H1 (cell line): ENCODE measurements around the gene NDUFB8. TPM values are rescaled to one million over a fixed set of nuclear protein-coding genes. Genes with fewer than 3 reads are reported as not detected.

Experiments used
- CTCF ChIA-PET: fragments of 300-600 bp; sonication (Branson Sonifier 250); formaldehyde crosslinking; loops from one replicate; lab custom pipeline; 2021; ENCODE audit not compliant: partially characterized antibody; lab: Charles Lee
- POLR2A ChIA-PET: fragments of 300-600 bp; sonication (Branson Sonifier 250); formaldehyde crosslinking; loops from one replicate; lab custom pipeline; 2021; ENCODE audit warnings: inconsistent platforms; ENCODE audit not compliant: partially characterized antibody; lab: Charles Lee
- DNase-seq, 2 experiments: peaks; one replicate each; pipeline versions ENCODE4 v3.0.0 to v3.0.0-alpha.2; 2010 to 2022; ENCODE audit warnings: low spot score in 2 of 2, low read depth in 1 of 2, mixed read lengths in 1 of 2
- FAIRE-seq: peaks from 2 replicates; lab custom pipeline; 2011; peaks lifted over from hg19 to GRCh38; lab: Jason Lieb, UNC
- H2AFZ ChIP-seq: 2 replicates; pipeline ENCODE4 v1.8.1; 2012; ENCODE audit warnings: low read length, inconsistent platforms
- H2AK5ac ChIP-seq: 2 replicates; pipeline ENCODE4 v1.6.1; 2013; ENCODE audit warnings: low read depth, low read length
- H2BK120ac ChIP-seq: replicated peaks from 2 replicates; pipeline ENCODE3; 2013; ENCODE audit warnings: low read depth, low read length, inconsistent platforms
- H2BK12ac ChIP-seq: 2 replicates; pipeline ENCODE4 v1.6.1; 2013; ENCODE audit warnings: low read depth, low read length
- H2BK15ac ChIP-seq: 2 replicates; pipeline ENCODE4 v1.6.1; 2013; ENCODE audit warnings: low read length
- H2BK20ac ChIP-seq: 2 replicates; pipeline ENCODE4 v1.6.1; 2013; ENCODE audit warnings: low read length
- H2BK5ac ChIP-seq: 2 replicates; pipeline ENCODE4 v1.6.1; 2013; ENCODE audit warnings: low read depth, low read length
- H3K14ac ChIP-seq: 2 replicates; pipeline ENCODE4 v1.6.1; 2013; ENCODE audit warnings: inconsistent platforms; ENCODE audit not compliant: insufficient read length
- H3K18ac ChIP-seq: 2 replicates; pipeline ENCODE4 v1.6.1; 2013; ENCODE audit warnings: low read length; ENCODE audit errors: extremely low read depth
- H3K23ac ChIP-seq: 2 replicates; pipeline ENCODE4 v1.6.1; 2013; ENCODE audit warnings: inconsistent platforms; ENCODE audit not compliant: insufficient read length
- H3K23me2 ChIP-seq: 2 replicates; pipeline ENCODE4 v1.6.1; 2013; ENCODE audit warnings: low read depth, low read length
- H3K27ac ChIP-seq: 2 replicates; pipeline ENCODE4 v1.6.1; 2011; ENCODE audit warnings: low read depth, low read length, inconsistent platforms
- H3K27me3 ChIP-seq, 4 experiments: replicated peaks in 1 of 4; 1 replicate in 1 of 4; 2 replicates in 3 of 4; pipeline versions ENCODE4 v1.6.1 to v1.8.1; 2011 to 2013; ENCODE audit warnings: low read length in 3 of 4, mild to moderate bottlenecking in 3 of 4, inconsistent platforms in 2 of 4, mixed read lengths in 2 of 4, moderate library complexity in 1 of 4; ENCODE audit not compliant: control insufficient read depth in 3 of 4, insufficient read depth in 3 of 4; ENCODE audit errors: extremely low read depth in 1 of 4
- H3K36me3 ChIP-seq, 4 experiments: 2 replicates each; pipeline versions ENCODE4 v1.6.1 to v1.8.1; 2011 to 2013; ENCODE audit warnings: mild to moderate bottlenecking in 4 of 4, low read length in 3 of 4, moderate library complexity in 2 of 4, control low read depth in 1 of 4, inconsistent platforms in 1 of 4; ENCODE audit not compliant: insufficient read depth in 4 of 4, control insufficient read depth in 2 of 4
- H3K4ac ChIP-seq: replicated peaks from 2 replicates; pipeline ENCODE3; 2013; ENCODE audit warnings: low read length, low read depth, mixed read lengths, inconsistent platforms; ENCODE audit not compliant: insufficient read length
- H3K4me1 ChIP-seq, 4 experiments: replicated peaks in 1 of 4; 1 replicate in 1 of 4; 2 replicates in 3 of 4; pipeline versions ENCODE4 v1.6.1 to v1.8.1; 2011 to 2013; ENCODE audit warnings: low read length in 3 of 4, inconsistent platforms in 2 of 4, mixed read lengths in 1 of 4; ENCODE audit not compliant: insufficient read depth in 4 of 4, control insufficient read depth in 3 of 4
- H3K4me2 ChIP-seq, 2 experiments: 2 replicates each; pipeline versions ENCODE4 v1.6.1 to v1.8.1; 2011 to 2013; ENCODE audit warnings: low read depth in 2 of 2, low read length in 2 of 2, control low read depth in 1 of 2, inconsistent platforms in 1 of 2, mild to moderate bottlenecking in 1 of 2; ENCODE audit not compliant: insufficient read depth in 1 of 2
- H3K4me3 ChIP-seq, 4 experiments: fragments of 200-600, 300-600 bp in 1 of 4; sonication (generic), shearing (Covaris generic), sonication (Bioruptor Twin) in 1 of 4; 2 replicates each; pipeline versions ENCODE4 v1.5.1 to v1.8.1; 2011 to 2016; ENCODE audit warnings: low read length in 4 of 4, low read depth in 3 of 4, control low read depth in 2 of 4, inconsistent platforms in 2 of 4, mild to moderate bottlenecking in 2 of 4, mixed read lengths in 1 of 4, moderate library complexity in 1 of 4; ENCODE audit not compliant: insufficient read depth in 2 of 4; ENCODE audit errors: extremely low read depth in 1 of 4
- H3K56ac ChIP-seq: replicated peaks from 2 replicates; pipeline ENCODE3; 2013; ENCODE audit warnings: low read depth, mild to moderate bottlenecking, mixed read lengths, low read length, inconsistent platforms; ENCODE audit not compliant: insufficient read length
- H3K79me1 ChIP-seq: 2 replicates; pipeline ENCODE4 v1.6.1; 2013; ENCODE audit warnings: low read depth, low read length, control low read depth
- H3K79me2 ChIP-seq, 2 experiments: 2 replicates each; pipeline versions ENCODE4 v1.6.1 to v1.8.1; 2012 to 2013; ENCODE audit warnings: low read length in 2 of 2, mild to moderate bottlenecking in 2 of 2, inconsistent platforms in 1 of 2; ENCODE audit not compliant: insufficient read depth in 2 of 2, control insufficient read depth in 1 of 2
- H3K9ac ChIP-seq, 4 experiments: replicated peaks in 1 of 4; 1 replicate in 1 of 4; 2 replicates in 3 of 4; pipeline versions ENCODE4 v1.6.1 to v1.8.1; 2011 to 2013; ENCODE audit warnings: low read depth in 3 of 4, low read length in 3 of 4, control low read depth in 2 of 4, mild to moderate bottlenecking in 2 of 4, moderate library complexity in 2 of 4, inconsistent platforms in 1 of 4; ENCODE audit errors: extremely low read depth in 1 of 4
- H3K9me3 ChIP-seq, 2 experiments: 2 replicates each; pipeline versions ENCODE4 v1.6.1 to v1.8.1; 2012 to 2013; ENCODE audit warnings: mild to moderate bottlenecking in 2 of 2, moderate library complexity in 2 of 2, control low read depth in 1 of 2, inconsistent platforms in 1 of 2, low read depth in 1 of 2, low read length in 1 of 2, mixed read lengths in 1 of 2; ENCODE audit not compliant: insufficient read depth in 2 of 2
- H4K20me1 ChIP-seq, 2 experiments: replicated peaks in 1 of 2; 2 replicates each; pipeline versions ENCODE3 to v1.8.1; 2011 to 2013; ENCODE audit warnings: inconsistent platforms in 2 of 2, low read length in 2 of 2, mild to moderate bottlenecking in 1 of 2; ENCODE audit not compliant: insufficient read depth in 2 of 2, control insufficient read depth in 1 of 2
- H4K5ac ChIP-seq: 2 replicates; pipeline ENCODE4 v1.6.1; 2013; ENCODE audit warnings: low read length, low read depth, mixed read lengths, inconsistent platforms; ENCODE audit not compliant: insufficient read length
- H4K8ac ChIP-seq: 2 replicates; pipeline ENCODE4 v1.8.0; 2013; ENCODE audit warnings: mild to moderate bottlenecking, moderate library complexity, low read length, inconsistent platforms; ENCODE audit not compliant: insufficient read depth; ENCODE audit errors: extremely low read depth
- H4K91ac ChIP-seq: replicated peaks from 2 replicates; pipeline ENCODE3; 2013; ENCODE audit warnings: low read length, mixed read lengths, inconsistent platforms; ENCODE audit not compliant: insufficient read length
- CHD1 ChIP-seq: IDR thresholded peaks from 2 replicates; pipeline ENCODE4 v1.6.1; 2012; ENCODE audit warnings: low read depth, low read length, improper control_type of control experiment
- EP300 ChIP-seq, 2 experiments: IDR thresholded peaks; 1 replicate in 1 of 2; 2 replicates in 1 of 2; pipeline ENCODE4 v1.6.1; 2011 to 2012; ENCODE audit warnings: low read depth in 2 of 2, low read length in 2 of 2, mild to moderate bottlenecking in 2 of 2, borderline replicate concordance in 1 of 2, inconsistent platforms in 1 of 2, moderate library complexity in 1 of 2
- EZH2 ChIP-seq: fragments of 200-600 bp; sonication (generic); IDR thresholded peaks from 2 replicates; pipeline ENCODE4 v1.7.1; 2012; ENCODE audit warnings: low read depth, mild to moderate bottlenecking, moderate library complexity, low read length, inconsistent platforms; ENCODE audit not compliant: severe bottlenecking
- HDAC6 ChIP-seq: IDR thresholded peaks from one replicate; pipeline ENCODE4 v1.7.1; 2012; ENCODE audit warnings: low read depth, mild to moderate bottlenecking, inconsistent platforms, low read length, moderate library complexity
- WGBS, 2 experiments: shearing (Covaris generic) in 1 of 2; methylation state at CpG; one replicate each; pipeline versions ENCODE4 v1.1.6 to v1.1.7; 2013 to 2015; ENCODE audit warnings: low lambda C conversion rate in 2 of 2, mixed read lengths in 2 of 2, inconsistent platforms in 1 of 2, low coverage in 1 of 2, missing lambda C conversion rate in 1 of 2; ENCODE audit not compliant: insufficient replicate concordance in 2 of 2, insufficient coverage in 1 of 2, insufficient read length in 1 of 2; ENCODE audit errors: extremely low coverage in 1 of 2, missing lambda C conversion rate in 1 of 2; 5-methylcytosine and 5-hydroxymethylcytosine counted together
- polyA plus RNA-seq, 7 experiments: library from polyadenylated mRNA; depleted of rRNA in 3 of 7; stranded (reverse) in 5 of 7; unstranded in 2 of 7; fragments of >200 nt in 5 of 7; fragments of 200-250 nt in 2 of 7; gene quantifications; 1 replicate in 5 of 7; 2 replicates in 1 of 7; 4 replicates in 1 of 7; pipeline versions ENCODE4 v1.2.1 to v1.2.3, GENCODE V29; 2011 to 2013; ENCODE audit warnings: missing spikeins in 2 of 7, mixed read lengths in 2 of 7
- total RNA-seq: library from RNA; stranded (reverse); fragmentation: NEBNext Ultra II Directional; extraction: Animal tissue kit (Norgen Biotek cat#: 25700); gene quantifications from 2 replicates; pipeline ENCODE4 v1.2.1, GENCODE V29; 2021

NDUFB8 gene
- total and polyA plus RNA-seq, 2 of the 8 experiments (the other 6 are each of a cell fraction or from before 2014, with no cell fraction given) = 175 to 455 TPM

DNA sequence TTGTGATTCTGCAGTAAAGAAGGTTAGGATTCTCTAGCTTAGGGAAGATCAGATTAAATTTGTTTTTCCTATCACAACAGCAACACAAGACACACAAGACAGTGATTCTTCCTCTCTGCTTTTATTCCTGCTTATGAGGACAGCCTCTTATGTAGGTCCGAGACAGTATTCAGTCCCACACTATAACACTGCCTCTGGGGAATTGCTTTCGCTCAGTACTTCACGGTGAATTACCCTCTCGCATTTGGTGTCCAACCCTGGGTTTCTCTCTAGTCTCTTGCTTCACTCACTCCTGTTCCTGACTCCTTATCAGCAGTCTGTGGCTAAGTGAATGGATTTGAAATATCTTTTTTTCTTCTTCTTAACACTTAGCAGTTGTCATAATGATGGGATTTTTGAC is 7.8 kb upstream of the NDUFB8 start:
- Histone ChIP-seq H3K4me3 (no peak overlapping the region), H4K5ac (no peak overlapping the region), H4K20me1 (peaks cover 6 to 10% of the 10 kb centered on the region in 2 experiments), H3K4me2 (peak overlapping the region in 1 of 2 experiments; percentile 85; a peak in 1 of 4 replicates), H2BK20ac (no peak overlapping the region), H2BK15ac (no peak overlapping the region), H3K14ac (no peak overlapping the region), H2BK12ac (no peak overlapping the region), H2BK120ac (no peak overlapping the region), H3K79me2 (peaks cover 10 to 35% of the 10 kb centered on the region in 2 experiments), H3K79me1 (peaks cover 4% of the 10 kb centered on the region), H3K18ac (no peak overlapping the region), H3K23me2 (peaks cover 3% of the 10 kb centered on the region; the same call in 1 of the 2 replicates), H3K27me3 (no peaks in the 10 kb centered on the region), H3K36me3 (peaks cover 11 to 44% (median 32%) of the 10 kb centered on the region in 4 experiments), H3K9ac (no peak overlapping the region), H4K8ac (no peak overlapping the region), H3K23ac (no peak overlapping the region), H3K56ac (no peak overlapping the region), H3K9me3 (no peaks in the 10 kb centered on the region), H3K4me1 (peaks cover 0 to 9% (median 5%) of the 10 kb centered on the region in 4 experiments; a peak in 5 of 7 replicates), H3K27ac (no peak overlapping the region), H4K91ac (no peak overlapping the region), H2AK5ac (no peak overlapping the region), H2AFZ (no peak overlapping the region), H2BK5ac (no peak overlapping the region), H3K4ac (no peak overlapping the region)
- ChIA-PET CTCF (interaction anchor here (0.7 to 8.0 kb wide), 6 partner anchors 11 to 395 kb away, joined by 3 to 70 read pairs (median 11); partner anchors contain the start of gene SEC31B), POLR2A (no interaction called here)
- no peak for DNase-seq
- no peak for FAIRE-seq
- 89% methylated on average over 4 of the region's 4 CpGs; no CpG with 5 or more reads in 1 of the 2 experiments for WGBS, 2 experiments
- TF ChIP-seq CHD1 (no peak), EZH2 (no peak), HDAC6 (no peak), EP300 (IDR thresholded peaks at IDR 0.05; ENCODE audit: borderline replicate concordance in 1 of 2, low read depth in 2 of 2, low read length in 2 of 2) (no peak)
